ENCODE measurements around the gene LBHD2. TPM values are rescaled to one million over a fixed set of nuclear protein-coding genes. Genes with fewer than 3 reads are reported as not detected.

The LBHD2 gene
- total RNA-seq, 2 donors from 2014 or later = not detected

DNA sequence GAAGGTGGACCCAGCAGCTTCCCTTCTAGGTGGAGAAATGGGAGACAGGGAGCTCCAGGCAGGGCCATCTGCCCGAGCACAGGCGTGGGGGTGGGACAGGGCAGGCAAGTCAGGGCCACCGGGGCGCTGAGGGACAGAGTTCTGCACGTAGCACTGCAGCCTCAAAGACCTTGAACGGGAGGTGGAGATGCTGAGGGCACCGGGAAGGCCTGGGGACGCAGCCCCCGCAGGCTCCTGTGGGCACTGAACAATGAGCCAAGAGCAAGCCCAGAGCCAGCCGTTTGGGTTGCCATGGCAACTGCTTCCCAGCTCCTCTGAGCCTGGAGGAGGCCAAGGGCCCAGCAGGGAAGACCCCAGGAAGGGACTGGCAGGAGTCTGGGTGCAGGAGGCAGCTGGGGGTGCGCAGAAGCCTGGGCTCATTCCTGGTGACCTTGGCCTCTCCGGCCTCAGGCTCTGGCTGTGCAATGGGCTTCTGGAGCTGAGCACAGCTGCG, 3.4 kb downstream of the LBHD2 start:
- intact Hi-C loops (cut with DNase I) = no loop called here

DNA sequence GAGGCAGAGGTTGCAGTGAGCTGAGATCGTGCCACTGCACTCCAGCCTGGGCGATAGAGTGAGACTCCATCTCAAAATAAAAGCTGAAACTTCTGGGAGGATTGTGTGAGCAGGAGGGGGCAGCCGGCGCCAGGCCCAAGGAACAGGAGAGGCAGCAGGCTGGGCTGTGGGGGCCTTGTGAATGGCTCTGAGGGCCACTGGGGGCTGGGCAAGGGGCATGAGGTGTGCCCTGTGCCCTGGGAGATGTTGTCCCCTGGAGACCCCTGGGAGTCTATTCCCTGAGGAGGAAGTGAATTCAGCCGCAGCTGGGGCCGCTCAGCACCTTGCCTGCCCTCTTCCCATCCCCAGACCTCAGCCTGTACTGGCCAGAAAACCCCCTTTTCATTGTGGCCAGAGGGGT, 4.9 kb downstream of the LBHD2 start:
- no peak for DNase-seq (ENCODE audit: low spot score)
- intact Hi-C loops (cut with DNase I) = no loop called here

More for the DNA sequence above, 3.4 kb downstream of the LBHD2 start:
- no peak for DNase-seq (ENCODE audit: low spot score)

GRCh38 chr14:103089386-103090335, 5.7 kb downstream of the LBHD2 start:
- intact Hi-C loops (cut with DNase I) = no loop called here
- no peak for DNase-seq (ENCODE audit: low spot score)

GRCh38 chr14:103090481-103091020, 6.5 kb downstream of the LBHD2 start:
- intact Hi-C loops (cut with DNase I) = no loop called here
- DNase-seq (ENCODE audit: low spot score) = no peak

DNA sequence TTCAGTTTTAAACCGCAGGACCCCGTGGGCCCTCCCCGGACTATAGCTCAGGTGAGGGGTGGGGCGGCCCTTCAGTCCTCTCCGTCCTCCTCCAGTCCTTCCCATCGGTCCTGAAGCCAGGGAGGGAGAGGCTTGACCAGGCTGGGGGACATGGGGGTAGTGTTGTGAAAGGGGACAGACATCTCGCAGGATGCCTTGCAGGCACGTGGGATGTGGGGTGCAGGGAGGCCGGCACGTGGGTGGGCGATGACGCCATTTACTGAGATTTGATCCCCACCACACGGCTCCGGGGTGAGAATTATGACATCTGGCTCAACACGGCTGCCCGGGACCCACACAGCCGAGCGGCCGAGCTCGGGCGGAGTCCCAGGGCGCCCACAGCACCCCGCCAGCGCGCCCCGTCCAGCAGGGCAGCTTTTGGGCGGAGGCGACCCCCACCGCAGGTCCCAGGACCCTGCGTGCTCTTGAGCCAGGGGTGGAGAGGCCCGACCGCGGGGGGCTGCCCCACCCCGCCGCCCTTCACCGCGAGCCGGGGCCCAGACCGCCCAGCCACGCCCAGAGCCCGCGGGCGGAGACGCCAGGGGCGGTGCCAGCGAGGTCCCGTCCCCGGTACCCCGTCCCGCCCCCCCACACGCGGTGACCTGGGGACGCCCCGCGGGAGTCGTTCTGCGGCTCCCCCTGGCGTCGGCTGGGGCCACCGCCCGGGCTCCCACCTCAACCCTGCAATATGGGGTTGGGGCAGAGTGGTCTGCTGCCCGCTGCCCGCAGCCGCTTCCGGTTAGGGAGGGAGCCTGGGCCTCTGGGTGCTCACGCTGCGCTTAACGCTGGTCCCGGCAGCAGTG, 7.3 kb downstream of the LBHD2 start:
- DNase-seq (ENCODE audit: low spot score) = no peak
- intact Hi-C loops (cut with DNase I) = no loop called here

DNA sequence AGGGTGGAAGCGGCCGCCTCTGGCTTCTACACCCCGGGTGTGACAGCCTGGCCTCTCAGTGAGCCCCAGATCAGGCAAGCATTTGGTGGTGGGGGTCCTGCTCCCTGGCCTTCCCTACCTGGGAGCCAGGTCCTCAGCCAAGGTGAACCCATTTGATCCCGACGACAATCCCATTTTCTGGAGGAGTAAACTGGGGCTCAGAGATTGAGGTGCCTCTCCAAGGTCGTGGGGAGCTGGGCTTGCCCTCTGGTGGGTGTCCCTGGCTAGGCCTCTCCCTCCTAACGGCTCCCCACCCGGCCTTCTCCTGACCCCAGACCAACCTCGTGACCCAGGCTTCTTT, 7.8 kb downstream of the LBHD2 start:
- DNase-seq (ENCODE audit: low spot score) = no peak

DNA sequence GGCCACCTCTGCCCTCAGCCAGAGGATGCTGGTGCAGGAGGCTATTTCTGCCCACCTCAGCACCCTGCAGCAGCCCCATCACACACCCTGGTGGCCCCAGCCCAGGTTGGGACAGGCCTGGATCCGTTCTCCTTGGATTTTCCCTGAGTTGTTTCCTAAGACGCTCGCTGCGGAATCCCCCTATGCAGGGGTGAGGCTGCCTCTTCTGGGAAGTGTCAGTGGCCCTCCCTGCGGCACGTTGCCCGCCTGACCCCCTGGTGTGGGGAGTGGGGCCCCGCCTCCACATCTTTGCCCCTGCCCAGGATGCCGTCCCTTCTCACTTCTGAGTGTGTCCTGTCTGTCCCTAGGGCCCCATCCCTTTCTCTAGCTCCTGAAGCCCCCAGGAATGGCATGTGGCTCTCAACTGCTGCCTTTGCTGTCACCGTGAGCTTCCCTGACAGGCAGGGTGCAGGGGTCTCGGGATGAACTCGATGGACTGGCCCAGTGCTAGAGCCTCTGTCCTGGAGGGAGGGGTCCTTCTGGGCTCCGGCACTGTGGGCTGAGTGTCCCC, 9.9 kb downstream of the LBHD2 start:
- no peak for DNase-seq (ENCODE audit: low spot score)
- intact Hi-C loops (cut with DNase I) = no loop called here

More for the DNA sequence above, 7.8 kb downstream of the LBHD2 start:
- intact Hi-C loops (cut with DNase I) = no loop called here

DNA sequence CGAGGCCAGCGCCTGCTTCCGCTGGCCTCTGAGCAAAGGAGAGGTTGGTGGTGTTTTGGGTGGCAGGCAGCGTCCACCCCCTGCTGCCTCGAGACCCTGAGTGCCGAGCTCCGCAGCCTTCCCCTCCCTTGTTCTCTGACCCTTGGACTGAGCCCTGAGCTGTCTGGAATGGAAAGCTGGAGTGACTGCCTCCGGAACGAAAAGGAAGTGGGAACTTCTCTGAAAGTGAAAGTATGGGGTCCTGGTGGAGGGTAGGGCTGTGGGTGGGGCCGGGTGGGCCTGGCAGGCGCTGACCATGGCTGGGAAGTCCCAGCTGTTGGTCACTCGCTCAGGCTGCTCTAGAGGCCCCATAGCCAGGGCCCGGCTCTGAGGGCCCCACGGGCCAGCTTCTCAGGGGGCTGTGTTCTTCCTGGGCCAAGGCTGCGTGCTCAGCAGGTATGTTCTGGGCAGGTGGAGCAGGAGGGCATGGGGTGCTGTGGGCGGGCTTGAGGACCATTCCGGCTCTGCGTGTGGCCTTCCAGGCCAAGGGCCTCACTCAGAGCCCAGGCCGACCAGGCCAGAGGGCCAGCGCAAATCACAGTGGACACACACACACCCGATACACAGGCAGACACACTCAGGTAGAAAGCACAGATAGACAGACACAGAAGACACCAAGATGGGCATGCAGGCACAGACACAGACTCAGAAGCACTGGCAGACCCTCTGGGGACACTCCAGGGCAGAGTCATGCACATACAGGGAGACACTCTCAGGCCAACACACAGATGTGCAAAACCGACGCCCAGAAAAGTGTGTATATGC, 10.6 kb downstream of the LBHD2 start, which contains the start of gene EXOC3L4:
Gene EXOC3L4 (plus strand): TSS at position 320 of the 804 bp plus-strand sequence. CDS start 5,495 bp downstream, outside the sequence.
- intact Hi-C loops (cut with DNase I) = no loop called here
- DNase-seq (ENCODE audit: low spot score) = no peak

DNA sequence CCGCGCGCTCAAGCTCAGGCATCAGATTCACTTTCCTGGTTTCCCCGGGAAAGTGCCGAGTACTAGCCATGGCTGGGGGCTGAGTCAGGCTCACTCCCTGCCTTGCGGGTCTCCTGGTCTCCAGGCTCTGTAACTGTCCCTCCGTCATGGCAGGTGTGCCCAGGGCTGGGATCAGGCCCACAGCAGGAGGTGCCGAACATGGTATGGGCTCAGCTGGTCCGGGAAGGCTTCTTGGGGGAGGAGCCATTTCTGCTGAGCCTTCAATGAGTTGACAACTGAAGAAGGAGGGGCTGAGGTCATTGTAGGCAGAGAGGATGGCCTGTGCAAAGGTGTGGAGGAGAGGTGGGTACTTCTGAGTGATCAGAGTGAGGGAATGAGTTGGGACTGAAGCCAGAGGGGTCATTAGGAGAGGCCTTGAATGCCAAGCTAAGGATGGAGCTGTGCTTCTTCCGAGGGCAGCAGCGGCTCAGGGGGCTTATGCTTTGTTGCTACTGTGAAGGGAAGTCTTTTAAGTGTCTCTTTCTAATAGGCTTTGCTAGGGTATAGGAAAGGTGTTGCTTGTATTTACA, 11.3 kb downstream of the LBHD2 start:
- intact Hi-C loops (cut with DNase I) = no loop called here
- DNase-seq (ENCODE audit: low spot score) = no peak

DNA sequence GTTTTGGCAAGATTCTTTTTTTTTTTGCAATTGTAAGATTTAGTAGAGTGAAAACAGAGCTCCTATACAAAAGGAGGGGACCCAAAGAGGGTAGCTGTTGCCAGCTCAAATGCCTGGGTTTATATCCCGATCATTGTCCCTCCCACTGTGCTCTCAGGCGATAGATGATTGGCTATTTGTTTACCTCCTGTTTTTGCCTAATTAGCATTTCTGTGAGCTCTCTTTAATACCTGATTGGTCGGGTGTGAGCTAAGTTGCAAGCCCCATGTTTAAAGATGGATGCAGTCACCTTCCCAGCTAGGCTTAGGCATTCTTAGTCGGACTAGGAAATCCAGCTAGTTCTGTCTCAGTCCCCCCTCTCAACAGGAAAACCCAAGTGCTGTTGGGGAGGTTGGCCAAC, 12.4 kb downstream of the LBHD2 start:
- no peak for DNase-seq (ENCODE audit: low spot score)
- intact Hi-C loops (cut with DNase I) = no loop called here

GRCh38 chr14:103097244-103097993, 13.4 kb downstream of the LBHD2 start:
- intact Hi-C loops (cut with DNase I) = no loop called here
- no peak for DNase-seq (ENCODE audit: low spot score)

- intact Hi-C loops (cut with DNase I) = no loop called here
- DNase-seq (ENCODE audit: low spot score) = no peak
Measured at GRCh38 chr14:103097994-103098957, 14.3 kb downstream of the LBHD2 start.

- intact Hi-C loops (cut with DNase I) = no loop called here
- DNase-seq (ENCODE audit: low spot score) = no peak
Measured at GRCh38 chr14:103099081-103099732, 15.2 kb downstream of the LBHD2 start.

DNA sequence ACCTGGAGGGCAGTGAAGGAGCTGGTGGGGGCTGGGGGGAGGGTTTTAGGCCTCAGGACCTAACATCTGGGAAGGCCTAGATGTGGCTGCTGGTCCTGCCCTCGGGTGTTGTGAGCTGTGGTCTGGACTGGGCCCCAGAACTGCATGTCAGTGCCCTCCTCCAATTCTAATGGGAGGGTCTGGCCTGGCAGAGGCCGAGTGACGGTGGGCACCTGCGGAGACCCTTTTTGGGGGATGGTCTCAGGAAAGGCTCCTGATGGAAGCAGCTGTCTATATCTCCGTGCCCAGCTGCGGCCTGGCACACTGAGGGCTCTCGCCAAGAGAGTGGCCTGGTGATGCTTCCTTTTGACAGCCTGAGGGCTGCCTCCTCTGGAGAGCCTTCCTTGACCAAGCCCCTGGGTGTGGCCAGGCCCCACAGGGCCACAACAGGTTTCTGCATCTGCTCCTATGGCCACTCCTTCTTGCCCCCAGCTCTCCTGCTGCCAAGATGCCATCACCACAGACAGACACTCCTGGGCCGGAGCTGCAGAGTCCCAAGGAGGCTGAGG, 15.8 kb downstream of the LBHD2 start:
- intact Hi-C loops (cut with DNase I) = loop anchor here in 1 of 2 donors (1.0 kb wide), 1 partner anchor 37 kb away; no protein-coding TSS in a partner anchor
- no peak for DNase-seq (ENCODE audit: low spot score)

- intact Hi-C loops (cut with DNase I) = loop anchor here in 1 of 2 donors (1.0 kb wide), 1 partner anchor 37 kb away; no protein-coding TSS in a partner anchor
- DNase-seq (ENCODE audit: low spot score) = no peak
Measured at GRCh38 chr14:103100281-103101121, 16.5 kb downstream of the LBHD2 start.
